Nephron progenitor cell (in vitro differentiated cells): ENCODE measurements around the gene RNF213.
"Not testable (repeated sequence)": the region's sequence is repeated elsewhere in the genome, so short reads cannot be mapped to it uniquely, and the experiment has no call there.

ENCODE experiments used
- DNase-seq: peaks from one replicate; pipeline ENCODE4 v3.0.0; 2021
- H3K27ac Mint-ChIP-seq: 2 replicates; pipeline ENCODE4 v1.8.0; 2021; ENCODE audit warnings: mild to moderate bottlenecking, moderate library complexity, mixed read lengths
- H3K27me3 Mint-ChIP-seq: 2 replicates; pipeline ENCODE4 v1.8.0; 2021; ENCODE audit warnings: mild to moderate bottlenecking, low read depth, mixed read lengths; ENCODE audit not compliant: poor library complexity
- H3K36me3 Mint-ChIP-seq: 2 replicates; pipeline ENCODE4 v1.8.0; 2021; ENCODE audit warnings: low read depth, mixed read lengths
- H3K4me1 Mint-ChIP-seq: 2 replicates; pipeline ENCODE4 v1.8.0; 2021; ENCODE audit warnings: mixed read lengths
- H3K4me3 Mint-ChIP-seq: 2 replicates; pipeline ENCODE4 v1.8.0; 2021; ENCODE audit warnings: mild to moderate bottlenecking, moderate library complexity, mixed read lengths
- H3K9me3 Mint-ChIP-seq: 2 replicates; pipeline ENCODE4 v1.8.0; 2021; ENCODE audit warnings: mild to moderate bottlenecking, moderate library complexity, mixed read lengths
- CTCF ChIP-seq: fragments of 200-600 bp; sonication (generic); IDR thresholded peaks from 2 replicates; pipeline ENCODE4 v1.5.0; 2021; ENCODE audit warnings: antibody characterized with exemption

Gene RNF213

GRCh38 chr17:80272366-80272765, 11.7 kb downstream of the RNF213 start:
- TF ChIP-seq CTCF, result no peak
- no peak overlapping the region for H3K27ac Mint-ChIP-seq
- no peak for DNase-seq
- H3K9me3 Mint-ChIP-seq, result no peaks in the 10 kb centered on the region
- peaks cover 9% of the 10 kb centered on the region for H3K36me3 Mint-ChIP-seq
- H3K27me3 Mint-ChIP-seq, result peaks cover 3% of the 10 kb centered on the region
- H3K4me3 Mint-ChIP-seq, result no peak overlapping the region
- peaks cover 8% of the 10 kb centered on the region for H3K4me1 Mint-ChIP-seq

- Mint-ChIP-seq H3K4me3 (no peak overlapping the region), H3K27ac (peak overlapping the region; percentile 21), H3K9me3 (no peaks in the 10 kb centered on the region), H3K27me3 (peaks cover 3% of the 10 kb centered on the region), H3K4me1 (peaks cover 12% of the 10 kb centered on the region), H3K36me3 (peaks cover 9% of the 10 kb centered on the region)
- TF ChIP-seq CTCF, result no peak
- DNase-seq, result no peak
Measured at GRCh38 chr17:80274331-80274730, 13.7 kb downstream of the RNF213 start.

- H3K9me3 Mint-ChIP-seq, result no peaks in the 10 kb centered on the region
- no peak overlapping the region for H3K4me3 Mint-ChIP-seq
- H3K27ac Mint-ChIP-seq, result peak overlapping the region; percentile 56
- no peak for TF ChIP-seq CTCF
- no peak for DNase-seq
- peaks cover 14% of the 10 kb centered on the region for H3K4me1 Mint-ChIP-seq
- peaks cover 3% of the 10 kb centered on the region for H3K27me3 Mint-ChIP-seq
- H3K36me3 Mint-ChIP-seq, result peaks cover 9% of the 10 kb centered on the region
Measured at GRCh38 chr17:80274871-80275449, 14.3 kb downstream of the RNF213 start.

- not testable (repeated sequence) for H3K27me3 Mint-ChIP-seq, H3K27ac Mint-ChIP-seq, H3K9me3 Mint-ChIP-seq, DNase-seq, H3K4me3 Mint-ChIP-seq, H3K36me3 Mint-ChIP-seq
- H3K4me1 Mint-ChIP-seq, result peaks cover 14% of the 10 kb centered on the region
Measured at GRCh38 chr17:80275857-80276256, 15.2 kb downstream of the RNF213 start.

GRCh38 chr17:80277751-80278671, 17.4 kb downstream of the RNF213 start:
- H3K9me3 Mint-ChIP-seq, result no peaks in the 10 kb centered on the region
- H3K36me3 Mint-ChIP-seq, result peaks cover 9% of the 10 kb centered on the region
- no peak for TF ChIP-seq CTCF
- no peak for DNase-seq
- peaks cover 6% of the 10 kb centered on the region for H3K27me3 Mint-ChIP-seq
- no peak overlapping the region for H3K4me3 Mint-ChIP-seq
- H3K4me1 Mint-ChIP-seq, result peaks cover 12% of the 10 kb centered on the region
- peak overlapping the region; percentile 39 for H3K27ac Mint-ChIP-seq

GRCh38 chr17:80279895-80280294, 19.2 kb downstream of the RNF213 start:
- no peak for DNase-seq
- Mint-ChIP-seq H3K27me3 (peaks cover 6% of the 10 kb centered on the region), H3K9me3 (no peaks in the 10 kb centered on the region), H3K4me1 (peaks cover 19% of the 10 kb centered on the region), H3K27ac (no peak overlapping the region), H3K4me3 (no peak overlapping the region), H3K36me3 (peaks cover 9% of the 10 kb centered on the region)
- TF ChIP-seq CTCF, result no peak
